GM10266 (cell line): ENCODE data around the gene SCLY.

Experiments
- DNase-seq: peaks from one replicate; pipeline ENCODE4 v3.0.0; 2012; ENCODE audit errors: extremely low spot score
- TF ChIP-seq, protein P1 (sequence below): IDR thresholded peaks from 2 replicates; pipeline ENCODE4 v1.5.1; 2012; ENCODE audit warnings: mild to moderate bottlenecking, low read depth; ENCODE audit not compliant: control insufficient read depth, insufficient read depth; ENCODE audit errors: missing control alignments

The SCLY gene

DNA sequence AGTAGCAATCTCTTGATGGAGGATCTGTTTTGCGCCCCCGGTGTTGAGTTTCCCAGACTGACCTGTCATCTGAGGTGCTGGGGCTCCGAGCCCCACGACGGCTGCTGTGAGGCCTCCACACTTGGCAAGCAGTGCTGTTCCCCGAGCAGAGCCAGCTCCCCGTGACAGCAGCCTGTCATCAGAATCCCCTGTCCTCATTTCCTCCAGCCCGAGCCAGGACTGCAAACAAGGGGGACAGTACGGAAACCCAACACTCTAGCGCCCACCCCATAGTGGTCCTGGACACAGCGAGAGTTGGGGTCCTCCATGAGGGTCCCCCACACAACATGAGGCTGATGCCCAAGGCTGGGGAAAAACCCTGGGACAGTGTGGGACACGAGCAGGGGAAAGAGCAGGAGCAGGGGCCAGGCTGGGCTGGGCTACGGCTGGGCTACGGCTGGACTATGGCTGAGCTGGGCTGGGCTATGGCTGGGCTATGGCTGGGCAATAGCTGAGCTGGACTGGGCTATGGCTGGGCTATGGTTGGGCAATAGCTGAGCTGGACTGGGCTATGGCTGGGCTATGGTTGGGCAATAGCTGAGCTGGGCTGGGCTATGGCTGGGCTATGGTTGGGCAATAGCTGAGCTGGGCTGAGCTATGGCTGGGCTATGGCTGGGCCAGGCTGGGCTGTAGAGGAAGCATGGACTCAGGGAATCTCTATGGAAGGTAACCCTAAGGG, 76.2 kb downstream of the SCLY start:
- DNase-seq = no peak

DNA sequence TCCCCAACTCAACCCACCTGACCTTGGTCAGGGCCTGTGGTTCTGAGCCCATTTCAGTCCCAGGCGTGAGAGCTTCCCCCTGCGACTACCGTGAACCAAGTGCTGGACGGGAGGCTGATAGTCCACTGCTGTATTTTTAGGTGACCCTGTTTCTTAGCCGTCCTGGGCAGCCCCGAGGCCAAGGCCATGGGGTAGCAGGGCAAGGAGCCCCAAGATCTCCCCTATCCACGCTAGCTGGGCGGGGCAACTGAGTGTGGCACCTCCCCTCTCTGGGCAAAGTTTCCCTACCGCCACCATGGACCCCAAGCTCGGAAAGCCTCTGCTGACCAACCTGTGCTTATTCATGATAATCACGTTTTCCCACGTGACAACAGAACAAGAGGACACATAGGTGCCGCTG, 77.1 kb downstream of the SCLY start:
- DNase-seq = no peak
- TF ChIP-seq, protein P1, sequence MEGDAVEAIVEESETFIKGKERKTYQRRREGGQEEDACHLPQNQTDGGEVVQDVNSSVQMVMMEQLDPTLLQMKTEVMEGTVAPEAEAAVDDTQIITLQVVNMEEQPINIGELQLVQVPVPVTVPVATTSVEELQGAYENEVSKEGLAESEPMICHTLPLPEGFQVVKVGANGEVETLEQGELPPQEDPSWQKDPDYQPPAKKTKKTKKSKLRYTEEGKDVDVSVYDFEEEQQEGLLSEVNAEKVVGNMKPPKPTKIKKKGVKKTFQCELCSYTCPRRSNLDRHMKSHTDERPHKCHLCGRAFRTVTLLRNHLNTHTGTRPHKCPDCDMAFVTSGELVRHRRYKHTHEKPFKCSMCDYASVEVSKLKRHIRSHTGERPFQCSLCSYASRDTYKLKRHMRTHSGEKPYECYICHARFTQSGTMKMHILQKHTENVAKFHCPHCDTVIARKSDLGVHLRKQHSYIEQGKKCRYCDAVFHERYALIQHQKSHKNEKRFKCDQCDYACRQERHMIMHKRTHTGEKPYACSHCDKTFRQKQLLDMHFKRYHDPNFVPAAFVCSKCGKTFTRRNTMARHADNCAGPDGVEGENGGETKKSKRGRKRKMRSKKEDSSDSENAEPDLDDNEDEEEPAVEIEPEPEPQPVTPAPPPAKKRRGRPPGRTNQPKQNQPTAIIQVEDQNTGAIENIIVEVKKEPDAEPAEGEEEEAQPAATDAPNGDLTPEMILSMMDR = no peak

More for the DNA sequence above, 76.2 kb downstream of the SCLY start:
- TF ChIP-seq, protein P1 = no peak

DNA sequence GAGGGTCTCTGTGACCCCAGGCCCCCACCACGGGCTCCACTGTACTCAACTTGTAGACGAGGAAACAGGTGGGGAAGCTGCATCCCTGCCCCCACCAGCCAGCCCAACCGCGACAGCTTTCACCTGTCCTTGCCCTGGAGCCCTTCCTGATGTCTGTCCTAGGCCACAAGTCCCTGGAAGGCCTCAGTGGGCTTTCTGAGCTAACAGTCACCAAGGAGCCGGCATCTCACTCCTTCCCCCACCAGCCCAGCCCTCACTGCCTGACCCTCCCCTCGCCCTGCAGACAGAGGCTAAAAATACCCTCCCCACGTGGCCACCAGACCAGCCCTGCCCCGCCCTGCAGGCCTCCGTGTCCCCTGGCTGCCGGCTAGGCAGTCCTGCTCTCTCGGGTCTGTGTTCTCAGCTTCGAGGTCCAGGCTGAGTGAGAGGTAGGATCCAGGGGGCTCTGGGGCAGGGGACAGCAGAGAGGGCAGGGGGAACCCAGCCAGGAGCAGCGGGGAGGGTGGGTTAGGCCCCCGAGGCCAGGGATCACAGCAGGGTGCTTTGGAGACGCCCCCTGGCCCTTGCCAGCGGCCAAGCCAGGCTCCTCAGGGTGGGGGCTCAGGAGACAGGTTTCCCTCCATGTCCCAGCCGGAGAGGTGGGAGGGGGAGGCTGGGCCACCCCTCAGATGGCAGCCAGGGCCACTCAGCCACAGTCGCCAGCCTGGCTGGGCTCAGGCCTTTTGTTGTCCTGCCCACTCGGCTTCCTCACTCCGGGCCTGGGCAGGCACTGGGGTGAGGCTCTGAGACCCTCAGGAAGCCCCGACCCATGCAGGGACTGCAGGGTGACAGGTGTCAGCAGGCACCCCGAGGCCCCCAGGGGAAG, 77.8 kb downstream of the SCLY start, which contains the start of gene KLHL30:
Gene KLHL30 (plus strand): TSS at position 338 of the 865 bp plus-strand sequence. CDS start 2,087 bp downstream, outside the sequence.
- no peak for DNase-seq
- TF ChIP-seq, protein P1 = no peak

DNA sequence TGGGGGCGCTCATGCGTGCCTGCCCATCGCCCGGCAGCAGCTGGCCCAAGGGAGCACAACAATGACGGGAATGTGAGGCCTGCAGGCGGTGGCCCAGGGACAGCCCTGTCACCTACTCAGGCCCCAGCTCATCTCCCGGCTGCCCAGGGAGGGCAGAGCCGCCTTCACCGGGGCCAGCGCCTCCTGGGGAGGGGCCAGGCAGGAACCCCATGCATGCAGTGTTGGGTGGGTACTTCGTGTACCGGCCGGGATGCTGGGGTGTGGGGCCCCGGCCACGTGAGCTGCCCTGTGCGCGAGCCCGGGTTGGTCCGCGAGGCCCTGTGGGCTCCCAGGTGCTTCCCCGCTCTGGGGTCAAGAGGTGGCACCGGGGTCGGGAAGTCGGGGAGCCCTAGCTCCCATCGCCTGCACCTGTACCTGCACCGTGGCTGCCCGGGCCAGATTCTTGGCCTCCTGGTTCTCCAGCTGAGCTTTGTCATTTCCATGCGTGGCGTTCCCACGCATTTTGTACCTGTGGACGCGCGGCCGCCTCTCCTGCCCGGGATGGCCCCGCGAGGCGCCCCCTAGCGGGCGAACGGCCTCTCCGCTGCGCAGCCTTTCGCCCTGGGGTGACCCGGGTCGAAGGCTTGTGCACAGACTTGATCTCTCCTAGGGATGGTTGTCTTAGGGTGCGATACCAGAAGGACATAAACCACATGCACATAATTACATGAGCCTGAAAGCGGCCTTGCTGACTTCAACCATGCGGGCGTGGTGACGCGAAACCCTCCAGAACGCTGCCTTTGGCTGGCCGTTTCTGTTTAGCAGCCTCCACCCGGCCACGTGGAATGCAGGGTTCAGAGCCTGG, 78.6 kb downstream of the SCLY start:
- peak; percentile 78 for DNase-seq
- TF ChIP-seq, protein P1 = peak; percentile 75

DNA sequence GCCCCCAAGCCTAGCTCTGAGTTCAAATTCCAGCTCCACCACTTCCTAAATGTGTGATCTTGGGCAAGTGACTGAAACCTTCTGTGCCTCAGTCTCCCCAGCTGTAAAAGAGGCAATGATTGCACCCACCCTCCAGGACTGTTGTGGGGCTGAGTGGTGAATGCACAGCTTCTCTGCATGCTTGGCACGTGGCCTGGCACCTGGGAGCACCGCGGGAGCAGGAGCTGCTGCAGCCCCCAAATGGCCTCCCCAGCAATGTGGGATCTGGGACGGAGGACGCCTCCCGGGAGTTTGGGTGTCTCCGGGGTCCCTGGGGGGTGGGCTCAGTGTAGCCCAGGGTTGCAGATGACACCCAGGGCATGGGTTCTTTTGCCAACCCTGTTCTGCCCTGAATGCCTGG, 79.2 kb downstream of the SCLY start:
- DNase-seq = no peak
- TF ChIP-seq, protein P1 = no peak

DNA sequence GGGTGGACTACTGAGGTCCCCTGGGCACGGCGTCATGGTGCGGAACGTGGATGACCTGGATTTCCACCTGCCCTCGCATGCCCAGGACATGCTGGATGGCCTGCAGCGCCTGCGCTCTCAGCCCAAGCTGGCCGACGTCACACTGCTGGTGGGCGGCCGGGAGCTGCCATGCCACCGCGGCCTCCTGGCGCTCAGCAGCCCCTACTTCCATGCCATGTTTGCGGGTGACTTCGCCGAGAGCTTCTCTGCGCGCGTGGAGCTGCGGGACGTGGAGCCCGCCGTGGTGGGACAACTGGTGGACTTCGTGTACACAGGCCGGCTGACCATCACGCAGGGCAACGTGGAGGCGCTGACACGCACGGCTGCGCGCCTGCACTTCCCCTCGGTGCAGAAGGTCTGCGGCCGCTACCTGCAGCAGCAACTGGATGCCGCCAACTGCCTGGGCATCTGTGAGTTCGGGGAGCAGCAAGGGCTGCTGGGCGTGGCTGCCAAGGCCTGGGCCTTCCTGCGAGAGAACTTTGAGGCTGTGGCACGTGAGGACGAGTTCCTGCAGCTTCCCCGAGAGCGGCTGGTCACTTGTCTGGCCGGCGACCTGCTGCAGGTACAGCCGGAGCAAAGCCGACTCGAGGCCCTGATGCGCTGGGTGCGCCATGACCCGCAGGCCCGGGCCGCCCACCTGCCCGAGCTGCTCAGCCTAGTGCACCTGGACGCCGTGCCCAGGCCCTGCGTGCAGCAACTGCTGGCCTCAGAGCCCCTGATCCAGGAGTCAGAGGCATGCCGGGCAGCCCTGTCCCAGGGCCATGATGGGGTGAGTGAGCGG, 80.1 kb downstream of the SCLY start:
- no peak for DNase-seq
- TF ChIP-seq, protein P1 = no peak
